Spleen (tissue), 11 donors: Measurements from ENCODE around the gene CA11. TPM values are rescaled to one million over a fixed set of nuclear protein-coding genes. Genes with fewer than 3 reads are reported as not detected.

ENCODE experiments used
- DNase-seq: peaks from one replicate; pipeline ENCODE4 v3.0.0-alpha.2; 2020
- H3K27ac ChIP-seq, 8 donors: fragments of 200-600 bp; sonication (generic) in 7 of 8; 1 replicate in 4 of 8; 2 replicates in 4 of 8; pipeline versions ENCODE4 v1.5.0 to v1.8.0; 2016 to 2021; ENCODE audit warnings: inconsistent platforms in 4 of 8, mild to moderate bottlenecking in 4 of 8, moderate library complexity in 1 of 8
- H3K27me3 ChIP-seq, 7 donors: fragments of 200-600 bp; sonication (generic) in 6 of 7; replicated peaks in 1 of 7; 1 replicate in 4 of 7; 2 replicates in 3 of 7; pipeline versions ENCODE4 v1.5.0 to v1.8.0; 2016 to 2021; ENCODE audit warnings: inconsistent platforms in 3 of 7, mild to moderate bottlenecking in 1 of 7
- H3K36me3 ChIP-seq, 6 donors: fragments of 200-600 bp; sonication (generic) in 5 of 6; 1 replicate in 4 of 6; 2 replicates in 2 of 6; pipeline versions ENCODE4 v1.5.0 to v1.8.0; 2016 to 2021; ENCODE audit warnings: inconsistent platforms in 2 of 6
- H3K4me1 ChIP-seq, 6 donors: fragments of 200-600 bp; sonication (generic) in 5 of 6; 1 replicate in 3 of 6; 2 replicates in 3 of 6; pipeline versions ENCODE4 v1.5.0 to v1.8.0; 2016 to 2021; ENCODE audit warnings: inconsistent platforms in 3 of 6
- H3K4me3 ChIP-seq, 8 donors: fragments of 200-600 bp; sonication (generic) in 7 of 8; 1 replicate in 4 of 8; 2 replicates in 4 of 8; pipeline versions ENCODE4 v1.5.0 to v1.8.0; 2016 to 2021; ENCODE audit warnings: inconsistent platforms in 4 of 8, mild to moderate bottlenecking in 4 of 8, moderate library complexity in 2 of 8
- H3K9me3 ChIP-seq, 8 donors: fragments of 200-600 bp; sonication (generic) in 7 of 8; 1 replicate in 4 of 8; 2 replicates in 4 of 8; pipeline versions ENCODE4 v1.5.0 to v1.8.0; 2016 to 2021; ENCODE audit warnings: inconsistent platforms in 4 of 8
- CTCF ChIP-seq, 11 experiments: fragments of 200-600 bp in 7 of 11; fragments of 450-650 bp in 4 of 11; sonication (generic) in 4 of 11; IDR thresholded peaks in 8 of 11; conservative IDR thresholded peaks in 3 of 11; 1 replicate in 7 of 11; 2 replicates in 4 of 11; pipeline versions ENCODE4 v1.4.0 to v1.8.0; 2016 to 2021; ENCODE audit warnings: antibody characterized with exemption in 11 of 11, inconsistent platforms in 4 of 11, mild to moderate bottlenecking in 1 of 11
- POLR2A ChIP-seq, 3 donors: fragments of 450-650 bp; IDR thresholded peaks; one replicate each; pipeline ENCODE4 v1.5.1; 2017; ENCODE audit warnings: antibody characterized with exemption in 3 of 3, mild to moderate bottlenecking in 1 of 3
- POLR2AphosphoS5 ChIP-seq, 3 donors: sonication (generic); formaldehyde crosslinking; IDR thresholded peaks; one replicate each; pipeline ENCODE4 v1.5.1; 2017; ENCODE audit warnings: antibody characterized with exemption in 3 of 3
- WGBS, 5 donors: extraction: QIAGEN DNeasy Blood & Tissue Kit in 3 of 5; methylation state at CpG; one replicate each; pipeline versions ENCODE4 v1.1.5 to v1.1.7; 2013 to 2018; 5-methylcytosine and 5-hydroxymethylcytosine counted together
- intact Hi-C: fragments of 100-400 bp; cut with DNase I; formaldehyde crosslinking; loops from one replicate; pipeline ENCODE4 v1.15.0; 2023; ENCODE audit warnings: low total_unique reads
- polyA plus RNA-seq, 3 donors: library from polyadenylated mRNA; stranded (reverse); fragments of 200-250 nt; gene quantifications; one replicate each; pipeline ENCODE4 v1.2.1, GENCODE V29; 2013
- total RNA-seq, 7 donors: library from RNA; depleted of rRNA in 3 of 7; stranded (reverse); fragments of >200 nt in 3 of 7; fragmentation: NEBNext Ultra II Directional in 4 of 7; extraction: Animal tissue kit (Norgen Biotek cat#: 25700) in 4 of 7; gene quantifications; one replicate each; pipeline versions ENCODE4 v1.1.0 to v1.2.1, GENCODE V29; 2016 to 2021
- donor health status: healthy with polysubstance abuse.
- donor health status: DM: no; HTN: no; CAD: no; lungs with moderate emphysema.
- donor health status: DM: no; HTN: no; CAD: no.
- donor health status: Bipolar disorder and iron deficiency.
- donor health status: healthy.
- donor health status: DM: no; HTN: no; CAD: no.
- donor health status: DM: yes; HTN: yes; CAD: no.

The CA11 gene
- total and polyA plus RNA-seq, 10 donors = 1.9 to 14.5 (median 7.8) TPM

DNA sequence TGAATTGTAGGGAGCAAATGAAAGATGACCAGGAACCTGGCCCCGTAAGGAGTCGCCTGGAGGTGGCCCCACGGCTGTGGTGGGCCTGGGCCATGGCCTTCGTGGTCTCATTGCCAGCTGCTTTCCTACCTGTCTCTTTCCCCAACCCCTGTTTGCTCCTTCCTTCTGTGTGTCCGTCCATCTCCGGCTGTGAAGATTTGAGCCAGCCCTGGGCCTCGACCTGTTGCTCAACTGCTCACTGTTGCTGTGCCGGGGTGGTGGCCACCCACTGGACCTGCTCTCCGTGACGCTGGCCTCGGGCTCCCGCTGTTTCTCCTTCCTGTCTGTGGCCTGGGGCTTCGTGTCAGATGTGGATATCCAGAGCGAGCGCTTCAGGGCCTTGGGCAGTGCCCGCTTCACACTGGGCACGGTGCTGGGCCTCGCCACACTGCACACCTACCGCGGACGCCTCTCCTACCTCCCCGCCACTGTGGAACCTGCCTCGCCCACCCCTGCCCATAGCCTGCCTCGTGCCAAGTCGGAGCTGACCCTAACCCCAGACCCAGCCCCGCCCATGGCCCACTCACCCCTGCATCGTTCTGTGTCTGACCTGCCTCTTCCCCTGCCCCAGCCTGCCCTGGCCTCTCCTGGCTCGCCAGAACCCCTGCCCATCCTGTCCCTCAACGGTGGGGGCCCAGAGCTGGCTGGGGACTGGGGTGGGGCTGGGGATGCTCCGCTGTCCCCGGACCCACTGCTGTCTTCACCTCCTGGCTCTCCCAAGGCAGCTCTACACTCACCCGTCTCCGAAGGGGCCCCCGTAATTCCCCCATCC, 17.3 kb downstream of the CA11 start:
- TF ChIP-seq POLR2AphosphoS5 (IDR thresholded peaks at IDR 0.05) (peak in 2 of 3 donors; percentile 15 to 22), CTCF (IDR thresholded peaks at IDR 0.05 in 8 of 11, conservative IDR thresholded peaks at IDR 0.05 in 3 of 11) (no peak)
- DNase-seq = peak; percentile 80
- intact Hi-C loops = no loop called here
- Histone ChIP-seq H3K36me3 (peaks cover 0 to 79% (median 42%) of the 10 kb centered on the region in 6 donors), H3K4me1 (peaks cover 31 to 96% (median 51%) of the 10 kb centered on the region in 6 donors), H3K27me3 (no peaks in the 10 kb centered on the region), H3K27ac (peak overlapping the region in 3 of 8 donors; percentile 14 to 81 (median 78)), H3K4me3 (no peak overlapping the region), H3K9me3 (no peaks in the 10 kb centered on the region)
- WGBS, 5 donors = 76 to 92% (median 85%) methylated on average over 32 to 34 of the region's 34 CpGs

- H3K27me3 ChIP-seq = no peaks in the 10 kb centered on the region
- H3K36me3 ChIP-seq = peaks cover 0 to 76% (median 38%) of the 10 kb centered on the region in 6 donors
- peaks cover 31 to 96% (median 51%) of the 10 kb centered on the region in 6 donors for H3K4me1 ChIP-seq
- DNase-seq = peak; percentile 76
- WGBS, 5 donors = 90 to 96% (median 93%) methylated on average over 15 to 17 of the region's 17 CpGs
- no peaks in the 10 kb centered on the region for H3K9me3 ChIP-seq
- peak overlapping the region in 2 of 8 donors; percentile 14 to 41 for H3K27ac ChIP-seq
- intact Hi-C loops = no loop called here
- H3K4me3 ChIP-seq = no peak overlapping the region
- no peak for TF ChIP-seq CTCF (IDR thresholded peaks at IDR 0.05 in 8 of 11, conservative IDR thresholded peaks at IDR 0.05 in 3 of 11)
- no peak for TF ChIP-seq POLR2A (IDR thresholded peaks at IDR 0.05)
- TF ChIP-seq POLR2AphosphoS5 (IDR thresholded peaks at IDR 0.05) = peak in 1 of 3 donors; percentile 57
Observed at GRCh38 chr19:48627865-48628314, 18.1 kb downstream of the CA11 start.

DNA sequence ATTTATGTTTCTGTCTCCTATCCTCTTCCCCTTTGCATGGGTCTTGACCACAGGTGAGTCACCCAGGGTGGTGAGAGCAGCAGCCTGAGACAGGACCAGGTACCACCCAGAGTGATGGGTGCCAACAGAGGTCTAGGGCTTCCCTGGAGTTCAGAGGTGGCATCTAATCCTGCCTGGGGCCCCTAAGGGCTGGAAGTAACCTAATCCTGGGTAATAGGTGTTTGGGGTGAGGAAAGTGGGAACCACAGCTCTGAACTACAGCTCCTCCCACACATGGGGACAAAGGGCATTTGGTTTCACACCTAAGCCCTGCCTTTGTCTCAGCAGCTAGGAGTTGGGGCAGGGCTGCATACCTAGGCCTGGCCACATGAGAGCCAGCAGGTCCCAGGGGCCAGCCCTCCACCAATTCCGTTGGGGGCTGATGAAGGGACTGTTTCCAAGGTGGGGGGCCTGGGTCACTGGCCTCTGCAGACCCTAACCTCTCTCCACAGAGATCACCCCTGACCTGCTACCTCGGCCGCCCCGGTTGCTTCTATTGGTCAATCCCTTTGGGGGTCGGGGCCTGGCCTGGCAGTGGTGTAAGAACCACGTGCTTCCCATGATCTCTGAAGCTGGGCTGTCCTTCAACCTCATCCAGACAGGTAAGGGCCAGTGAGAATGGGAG, 18.7 kb downstream of the CA11 start:
- TF ChIP-seq POLR2AphosphoS5 (IDR thresholded peaks at IDR 0.05) (no peak), CTCF (IDR thresholded peaks at IDR 0.05 in 8 of 11, conservative IDR thresholded peaks at IDR 0.05 in 3 of 11) (no peak), POLR2A (IDR thresholded peaks at IDR 0.05) (no peak)
- no peaks in the 10 kb centered on the region for H3K27me3 ChIP-seq
- peaks cover 0 to 76% (median 33%) of the 10 kb centered on the region in 6 donors for H3K36me3 ChIP-seq
- intact Hi-C loops = no loop called here
- H3K27ac ChIP-seq = peak overlapping the region in 2 of 8 donors; percentile 14 to 41
- H3K9me3 ChIP-seq = no peaks in the 10 kb centered on the region
- DNase-seq = peak; percentile 79
- H3K4me3 ChIP-seq = no peak overlapping the region
- peaks cover 27 to 96% (median 50%) of the 10 kb centered on the region in 6 donors for H3K4me1 ChIP-seq
- WGBS, 5 donors = 81 to 88% (median 85%) methylated on average over 6 of the region's 6 CpGs

GRCh38 chr19:48625891-48626327, 20.1 kb downstream of the CA11 start:
- WGBS, 5 donors = 94 to 98% (median 96%) methylated on average over 28 to 30 of the region's 30 CpGs
- no peaks in the 10 kb centered on the region for H3K9me3 ChIP-seq
- peak overlapping the region in 1 of 8 donors; percentile 11 for H3K27ac ChIP-seq
- H3K4me3 ChIP-seq = no peak overlapping the region
- DNase-seq = peak; percentile 86
- intact Hi-C loops = no loop called here
- H3K27me3 ChIP-seq = no peaks in the 10 kb centered on the region
- peak in 1 of 3 donors; percentile 29 for TF ChIP-seq POLR2AphosphoS5 (IDR thresholded peaks at IDR 0.05)
- no peak for TF ChIP-seq POLR2A (IDR thresholded peaks at IDR 0.05)
- H3K36me3 ChIP-seq = peaks cover 0 to 75% (median 26%) of the 10 kb centered on the region in 6 donors
- H3K4me1 ChIP-seq = peaks cover 25 to 96% (median 47%) of the 10 kb centered on the region in 6 donors
